Activated CD4-positive, CD25-positive, alpha-beta regulatory T cell treated with anti-CD3 and anti-CD28 coated beads, Interleukin-2, amount 50 U/mL, for 16 hours (primary cell): ENCODE data around the gene HOXA10.

Experiments used
- DNase-seq: peaks from one replicate; pipeline ENCODE4 v3.0.0-alpha.2; 2020; ENCODE audit warnings: low read depth, low spot score

The HOXA10 gene

GRCh38 chr7:27166531-27167505 lies 7.3 kb downstream of the HOXA10 start:
- no peak for DNase-seq

DNA sequence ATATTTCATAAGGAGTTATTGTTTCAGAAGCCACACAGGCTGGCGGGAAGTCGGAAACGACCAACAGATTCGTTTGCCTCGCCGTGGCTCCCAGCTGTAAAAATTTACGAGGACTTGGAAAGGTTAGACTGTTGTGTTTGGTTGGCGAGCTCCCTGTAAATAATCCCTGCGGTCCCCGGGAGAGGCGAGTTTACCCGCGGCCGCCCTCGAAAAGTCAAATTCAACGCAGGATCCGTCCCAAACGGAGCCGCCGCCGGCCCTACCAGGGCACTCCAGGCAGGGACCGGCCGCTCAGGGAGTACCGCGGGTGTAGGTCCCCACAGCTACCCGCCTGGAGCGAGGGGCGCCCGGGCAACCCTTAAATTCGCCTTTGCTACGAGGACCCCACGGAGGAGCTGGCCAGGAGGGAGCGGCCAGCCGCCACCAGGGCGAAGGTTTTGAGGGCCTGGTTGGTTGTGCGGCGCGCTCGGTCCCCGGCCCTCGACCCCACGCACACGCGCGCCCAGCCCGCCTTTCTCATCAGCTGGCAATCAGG lies 8.1 kb downstream of the HOXA10 start:
- no peak for DNase-seq

GRCh38 chr7:27165089-27165995 lies 8.8 kb downstream of the HOXA10 start, which contains the start of gene HOXA9:
TSS of gene HOXA9 (minus strand) at chr7:27165537. CDS start at chr7:27165457, 80 bp downstream.
- no peak for DNase-seq

DNA sequence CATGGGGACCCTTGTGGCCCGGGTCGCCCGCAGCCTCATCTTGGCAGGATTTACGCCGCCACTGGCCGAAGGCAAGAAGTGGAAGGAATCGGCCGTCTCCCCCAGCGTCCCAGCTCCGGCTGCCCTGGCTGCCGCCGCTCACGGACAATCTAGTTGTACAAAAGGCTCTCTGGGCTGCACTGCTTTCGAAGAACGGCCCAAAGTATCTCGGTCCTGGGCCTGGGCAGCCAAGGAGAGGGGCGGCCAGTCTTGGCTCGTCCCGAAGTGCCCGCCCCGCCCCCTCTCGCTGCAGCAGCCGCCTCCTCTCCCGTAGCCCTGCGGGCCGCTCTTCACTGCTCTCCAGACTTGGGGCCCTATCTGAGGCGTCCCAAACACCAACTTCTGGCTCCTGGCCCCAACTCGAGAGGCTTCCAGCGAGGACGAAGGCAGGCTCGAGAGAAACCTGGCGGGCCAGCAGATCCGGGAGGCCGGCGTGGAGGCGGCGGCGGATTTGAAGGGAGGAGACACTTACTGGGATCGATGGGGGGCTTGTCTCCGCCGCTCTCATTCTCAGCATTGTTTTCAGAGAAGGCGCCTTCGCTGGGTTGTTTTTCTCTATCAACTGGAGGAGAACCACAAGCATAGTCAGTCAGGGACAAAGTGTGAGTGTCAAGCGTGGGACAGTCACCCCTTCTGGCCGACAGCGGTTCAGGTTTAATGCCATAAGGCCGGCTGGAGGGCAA lies 9.6 kb downstream of the HOXA10 start:
- DNase-seq: no peak

GRCh38 chr7:27164045-27164366 lies 10.1 kb downstream of the HOXA10 start:
- DNase-seq: no peak

DNA sequence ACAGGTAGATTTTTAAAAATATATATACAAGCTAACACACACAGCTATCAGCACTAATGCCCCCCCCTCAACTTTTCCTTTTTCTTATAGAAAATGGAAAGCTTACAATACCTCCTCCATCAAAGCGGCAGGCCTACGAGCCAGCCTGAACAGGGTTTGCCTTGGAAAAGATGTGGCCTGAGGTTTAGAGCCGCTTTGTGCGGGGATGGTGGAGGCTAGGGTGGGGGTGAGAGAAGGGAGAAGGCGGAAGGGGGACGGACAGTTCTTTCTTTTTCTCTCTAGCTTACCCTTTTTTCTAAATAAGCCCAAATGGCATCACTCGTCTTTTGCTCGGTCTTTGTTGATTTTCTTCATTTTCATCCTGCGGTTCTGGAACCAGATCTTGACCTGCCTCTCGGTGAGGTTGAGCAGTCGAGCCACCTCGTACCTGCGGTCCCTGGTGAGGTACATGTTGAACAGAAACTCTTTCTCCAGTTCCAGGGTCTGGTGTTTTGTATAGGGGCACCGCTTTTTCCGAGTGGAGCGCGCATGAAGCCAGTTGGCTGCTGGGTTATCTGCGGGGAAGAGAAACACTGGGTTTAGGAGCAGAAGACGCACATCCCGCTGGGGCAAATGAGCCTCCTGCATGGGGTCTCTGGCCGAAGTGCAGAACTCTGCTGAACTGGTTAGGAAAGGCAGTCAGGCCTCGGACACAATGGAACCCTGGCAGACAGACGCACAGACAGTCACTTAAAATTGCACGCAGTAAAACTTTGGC lies 10.7 kb downstream of the HOXA10 start:
- no peak for DNase-seq

GRCh38 chr7:27162561-27163287 lies 11.4 kb downstream of the HOXA10 start:
- no peak for DNase-seq

DNA sequence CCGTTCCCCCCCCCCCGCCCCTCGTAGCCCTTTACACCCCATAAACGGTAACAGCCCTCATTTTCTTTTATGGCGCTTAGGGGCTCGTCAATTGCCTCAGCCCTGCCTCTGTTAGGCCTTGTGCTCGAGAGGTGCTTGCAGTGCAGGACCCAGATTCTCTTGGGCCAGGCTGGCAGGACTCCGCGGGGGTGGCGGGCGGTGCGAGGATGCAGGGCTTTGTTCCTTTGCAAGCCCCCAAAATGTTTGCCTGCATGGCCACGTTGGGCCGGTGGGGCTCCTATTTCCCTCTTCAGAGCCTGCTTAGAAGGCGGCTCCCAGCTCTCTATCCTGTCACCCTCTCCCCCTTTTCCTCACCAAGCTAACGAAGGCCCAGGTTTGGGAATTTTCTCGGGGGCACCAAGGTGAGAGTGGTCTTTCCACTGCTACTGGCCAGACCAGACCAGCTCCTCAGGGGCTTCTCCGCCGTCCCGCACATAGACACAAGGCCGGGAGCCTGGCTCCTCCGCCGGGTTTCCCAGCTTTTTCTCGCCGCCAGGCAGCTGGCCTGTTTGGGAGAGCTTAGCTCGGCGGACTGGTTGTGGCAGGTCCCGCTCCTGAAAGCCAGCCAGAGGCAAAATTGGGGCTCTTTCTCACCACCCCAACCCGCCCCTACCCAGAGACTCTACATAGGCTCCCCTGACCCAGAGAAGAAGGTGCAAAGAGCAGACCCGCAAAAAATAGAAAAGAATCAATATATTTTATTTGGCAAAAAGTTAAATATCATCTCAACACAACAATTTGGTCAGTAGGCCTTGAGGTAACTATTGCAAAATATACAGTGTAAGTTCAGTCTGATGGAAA lies 12.2 kb downstream of the HOXA10 start:
- DNase-seq: no peak

DNA sequence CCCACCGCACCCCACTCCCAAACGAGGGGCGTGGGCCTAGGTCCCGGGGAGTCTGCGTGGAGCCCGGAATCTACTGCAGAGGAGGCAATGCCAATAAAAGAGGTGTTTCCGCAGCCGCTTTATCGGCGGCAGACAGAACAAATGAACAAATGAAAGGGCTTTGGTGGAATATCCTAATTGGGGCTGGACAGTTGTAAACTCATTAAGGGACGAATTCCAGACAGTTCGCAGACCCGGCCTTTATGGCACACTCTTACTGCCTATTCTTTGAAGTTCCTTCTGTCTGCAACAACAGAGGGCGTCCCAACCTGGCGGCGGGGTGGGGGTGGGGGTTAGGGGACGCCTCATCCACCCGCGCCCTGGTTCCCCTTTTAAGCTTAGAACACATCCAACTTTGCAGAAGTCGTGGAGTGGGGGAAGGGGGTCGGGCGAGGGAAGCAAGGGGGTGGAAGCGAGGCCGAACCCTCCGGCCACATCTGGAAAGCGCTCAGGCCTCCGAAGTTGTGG lies 12.9 kb downstream of the HOXA10 start:
- no peak for DNase-seq

DNA sequence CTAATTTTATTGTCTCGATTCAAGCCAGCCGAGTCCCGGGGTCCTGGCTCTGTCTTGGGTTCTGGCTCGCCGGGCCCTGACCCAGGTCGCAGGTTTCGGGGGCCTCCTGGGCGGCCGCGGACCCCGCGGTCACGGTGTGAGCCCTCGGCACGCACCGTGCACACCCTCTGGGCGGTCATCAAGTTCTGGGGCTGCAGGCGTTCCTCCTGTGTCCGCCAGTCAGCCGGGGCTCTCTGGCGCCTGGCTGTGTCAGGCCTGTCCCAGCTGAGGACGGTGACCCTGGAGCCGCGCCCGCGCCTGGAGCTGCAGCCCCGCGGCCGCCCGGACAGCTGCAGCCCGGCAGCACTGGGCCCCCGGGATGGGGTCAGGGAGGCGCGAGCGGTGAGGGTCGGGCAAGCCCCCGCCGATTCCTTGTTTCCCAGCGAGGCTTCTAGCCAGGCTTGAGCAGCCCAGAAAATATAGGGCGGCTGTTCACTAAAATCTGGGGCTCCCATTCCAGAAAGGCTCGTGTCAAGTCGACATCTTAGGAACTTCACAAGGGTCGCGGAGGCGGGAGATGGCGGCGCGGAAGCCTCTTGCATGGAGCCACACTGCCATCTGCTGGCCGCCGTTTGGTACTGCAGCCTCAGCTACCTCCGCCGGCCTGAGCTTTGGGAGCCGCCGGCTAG lies 13.4 kb downstream of the HOXA10 start:
- peak; percentile 64 for DNase-seq

DNA sequence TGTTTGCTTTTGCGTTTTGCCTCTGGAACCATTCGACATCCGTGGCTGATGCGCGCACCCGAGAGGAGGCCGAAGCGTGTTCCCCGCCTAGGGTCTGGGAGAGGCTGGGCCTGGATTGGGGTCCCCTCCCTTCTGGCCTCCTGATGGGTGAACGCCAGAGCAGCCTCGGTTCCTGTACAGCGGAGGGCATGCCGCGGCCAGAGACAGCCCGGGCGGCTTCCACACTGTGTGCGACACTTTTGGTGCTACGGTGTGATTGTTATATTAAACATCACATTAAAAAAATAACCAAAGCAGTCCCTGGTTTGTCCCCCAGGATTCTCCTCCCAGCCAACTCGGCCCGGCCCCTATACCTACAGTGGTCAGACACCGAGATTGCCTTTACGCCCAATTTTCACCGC lies 14.0 kb downstream of the HOXA10 start:
- DNase-seq: no peak

GRCh38 chr7:27159266-27160144 lies 14.6 kb downstream of the HOXA10 start:
- no peak for DNase-seq

- no peak for DNase-seq
These were observed 15.5 kb downstream of the HOXA10 start for GRCh38 chr7:27158436-27159265.

DNA sequence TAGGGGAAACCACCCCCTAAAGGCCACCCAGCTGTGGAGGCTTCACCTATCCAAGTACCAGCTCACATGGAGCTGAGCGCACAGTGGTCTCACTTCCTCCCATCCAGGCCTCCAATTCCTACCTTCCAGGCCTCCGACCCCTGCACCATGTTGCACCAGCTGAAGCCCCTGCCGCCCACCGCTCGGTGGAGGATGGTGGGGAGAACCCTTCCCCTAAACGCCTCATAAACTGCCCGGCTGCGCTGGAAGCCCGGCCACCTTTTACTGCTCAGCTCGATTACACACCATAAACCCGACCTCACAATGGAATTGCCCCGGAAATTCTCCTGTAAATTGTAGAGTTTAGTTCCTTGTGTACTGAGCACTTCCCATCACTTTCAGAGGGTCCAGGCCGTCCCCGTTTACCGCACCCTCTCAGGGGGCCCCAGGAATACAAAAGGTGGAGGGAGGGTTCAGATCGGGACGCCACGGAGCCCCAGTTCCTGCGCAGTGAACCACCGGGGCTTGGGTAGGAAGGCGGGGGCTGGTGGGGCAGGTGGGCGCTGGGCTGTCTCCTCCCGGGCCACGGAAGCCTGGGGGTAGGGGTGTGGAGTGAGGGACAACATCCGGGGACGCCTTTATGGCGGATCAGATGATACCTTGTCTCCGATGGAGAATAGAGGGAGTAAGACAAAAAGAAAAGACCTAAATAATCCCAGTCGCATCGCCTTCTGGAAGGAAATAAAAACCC lies 16.3 kb downstream of the HOXA10 start:
- DNase-seq: no peak

DNA sequence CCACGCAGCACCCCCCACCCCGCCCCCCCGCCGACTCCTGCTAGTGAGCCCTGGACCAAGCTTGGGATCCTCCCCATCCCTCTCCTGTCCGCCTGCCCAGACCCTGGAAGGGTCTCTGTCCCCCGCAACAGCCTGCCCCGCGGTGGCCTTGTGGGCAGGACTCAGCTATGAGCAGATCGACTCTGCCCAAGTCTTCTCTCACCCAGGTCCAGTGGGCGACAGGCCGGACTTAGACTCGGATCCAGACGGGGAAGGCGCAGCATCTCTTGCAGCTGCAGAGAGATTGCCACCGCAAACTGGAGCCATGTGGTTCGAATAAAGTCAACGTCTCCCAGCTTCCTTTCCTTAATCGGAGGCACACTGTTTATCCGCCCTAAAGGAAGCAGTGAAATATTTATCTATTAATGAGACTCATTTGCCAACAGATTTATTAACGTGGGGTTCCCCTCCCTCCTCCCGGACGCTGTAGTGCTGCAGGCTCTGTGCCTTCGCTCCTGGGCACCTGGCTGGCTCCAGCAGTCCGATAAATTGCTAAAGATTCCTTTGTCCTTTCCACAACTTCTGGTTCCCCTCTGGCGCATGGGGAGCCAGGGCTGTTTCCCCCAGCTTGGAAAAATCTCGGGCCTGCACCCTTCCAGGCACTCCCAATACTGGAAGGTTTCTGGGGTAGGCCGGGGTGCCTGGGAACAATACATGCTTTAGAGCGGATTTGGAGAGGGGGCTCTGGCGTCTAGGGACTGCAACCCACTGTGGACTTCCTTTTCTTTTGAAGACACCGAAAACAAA lies 17.0 kb downstream of the HOXA10 start:
- DNase-seq: no peak
